Measurements from ENCODE around the gene CGB7. TPM values are rescaled to one million over a fixed set of nuclear protein-coding genes. Genes with fewer than 3 reads are reported as not detected.

The CGB7 gene
- total and polyA plus RNA-seq, 12 donors, result 0.14 to 0.37 TPM; not detected in 10

- DNase-seq, result peak; percentile 48 to 73
- Histone ChIP-seq H3K27me3 (no peaks in the 10 kb centered on the region), H3K9me3 (no peaks in the 10 kb centered on the region), H3K36me3 (peaks cover 0 to 100% (median 51%) of the 10 kb centered on the region in 9 donors), H3K27ac (peak overlapping the region in 7 of 10 donors; percentile 20 to 68 (median 43)), H3K4me3 (no peak overlapping the region), H3K4me1 (peaks cover 7 to 50% (median 17%) of the 10 kb centered on the region in 9 donors)
- TF ChIP-seq CTCF (IDR thresholded peaks at IDR 0.05), result no peak
- peak; percentile 83 to 96 (median 90) for ATAC-seq
- intact Hi-C loops (cut with DNase I), result loop anchor here (5.0 kb wide), 4 partner anchors 48 to 113 kb away; no protein-coding TSS in a partner anchor
- WGBS, 2 donors, result 56 to 62% methylated on average over 23 of the region's 23 CpGs
These were observed 37.2 kb upstream of the CGB7 start for GRCh38 chr19:49094505-49095482.

- Histone ChIP-seq H3K36me3 (peaks cover 0 to 100% (median 42%) of the 10 kb centered on the region in 9 donors), H3K27ac (no peak overlapping the region), H3K27me3 (no peaks in the 10 kb centered on the region), H3K4me3 (no peak overlapping the region), H3K4me1 (peaks cover 7 to 59% (median 20%) of the 10 kb centered on the region in 9 donors), H3K9me3 (no peaks in the 10 kb centered on the region)
- no peak for TF ChIP-seq CTCF (IDR thresholded peaks at IDR 0.05)
- intact Hi-C loops (cut with DNase I), result no loop called here
- WGBS, 2 donors, result 89 to 93% methylated on average over 6 of the region's 6 CpGs
- no peak for ATAC-seq
- DNase-seq, result no peak
These were observed 35.1 kb upstream of the CGB7 start for GRCh38 chr19:49092686-49093085.

GRCh38 chr19:49091391-49092038, 34.0 kb upstream of the CGB7 start:
- Histone ChIP-seq H3K9me3 (no peaks in the 10 kb centered on the region), H3K27me3 (no peaks in the 10 kb centered on the region), H3K4me3 (no peak overlapping the region), H3K4me1 (peaks cover 5 to 60% (median 32%) of the 10 kb centered on the region in 9 donors), H3K27ac (no peak overlapping the region), H3K36me3 (peaks cover 0 to 100% (median 40%) of the 10 kb centered on the region in 9 donors)
- DNase-seq (no peak), ATAC-seq (no peak)
- no peak for TF ChIP-seq CTCF (IDR thresholded peaks at IDR 0.05)
- intact Hi-C loops (cut with DNase I), result no loop called here
- WGBS, 2 donors, result 90 to 95% methylated on average over 17 of the region's 17 CpGs

- H3K9me3 ChIP-seq, result no peaks in the 10 kb centered on the region
- peak overlapping the region; percentile 61 to 100 (median 90) for H3K4me3 ChIP-seq
- 50 to 51% methylated on average over 11 of the region's 11 CpGs for WGBS, 2 donors
- DNase-seq (no peak), ATAC-seq (no peak)
- no peak for TF ChIP-seq CTCF (IDR thresholded peaks at IDR 0.05)
- H3K27ac ChIP-seq, result peak overlapping the region in 5 of 10 donors; percentile 78 to 95 (median 89)
- no peaks in the 10 kb centered on the region for H3K27me3 ChIP-seq
- peaks cover 0 to 49% (median 21%) of the 10 kb centered on the region in 9 donors for H3K36me3 ChIP-seq
- H3K4me1 ChIP-seq, result peaks cover 2 to 43% (median 30%) of the 10 kb centered on the region in 9 donors
- intact Hi-C loops (cut with DNase I), result no loop called here
These were observed 28.7 kb upstream of the CGB7 start for GRCh38 chr19:49086296-49086695.

Data from heart right ventricle (tissue), 16 donors.